ENCODE measurements around the gene KSR2. TPM values are rescaled to one million over a fixed set of nuclear protein-coding genes. Genes with fewer than 3 reads are reported as not detected.

Gene KSR2
- total RNA-seq, 1 donor from 2014 or later: not detected

- no peaks in the 10 kb centered on the region for H3K36me3 ChIP-seq (ENCODE audit: control insufficient read depth, insufficient read depth, low read length)
- H3K4me3 ChIP-seq (ENCODE audit: low read depth, low read length): no peak overlapping the region
- no peak for DNase-seq (ENCODE audit: low read depth)
- TF ChIP-seq CTCF (IDR thresholded peaks at IDR 0.05; ENCODE audit: insufficient read depth, low read length, severe bottlenecking): no peak
- no peak for FAIRE-seq
- no peaks in the 10 kb centered on the region for H3K27me3 ChIP-seq (ENCODE audit: control insufficient read depth, insufficient read depth, low read length)
These were observed 179.4 kb downstream of the KSR2 start for GRCh38 chr12:117789195-117789912.

GRCh38 chr12:117778656-117779055 is 190.1 kb downstream of the KSR2 start:
- no peak for TF ChIP-seq CTCF (IDR thresholded peaks at IDR 0.05; ENCODE audit: insufficient read depth, low read length, severe bottlenecking)
- no peak overlapping the region for H3K4me3 ChIP-seq (ENCODE audit: low read depth, low read length)
- DNase-seq (ENCODE audit: low read depth): no peak
- no peaks in the 10 kb centered on the region for H3K27me3 ChIP-seq (ENCODE audit: control insufficient read depth, insufficient read depth, low read length)
- H3K36me3 ChIP-seq (ENCODE audit: control insufficient read depth, insufficient read depth, low read length): no peaks in the 10 kb centered on the region
- no peak for FAIRE-seq

- Histone ChIP-seq H3K36me3 (ENCODE audit: control insufficient read depth, insufficient read depth, low read length) (no peaks in the 10 kb centered on the region), H3K4me3 (ENCODE audit: low read depth, low read length) (no peak overlapping the region), H3K27me3 (ENCODE audit: control insufficient read depth, insufficient read depth, low read length) (no peaks in the 10 kb centered on the region)
- no peak for FAIRE-seq
- no peak for DNase-seq (ENCODE audit: low read depth)
- TF ChIP-seq CTCF (IDR thresholded peaks at IDR 0.05; ENCODE audit: insufficient read depth, low read length, severe bottlenecking): no peak
These were observed 193.6 kb downstream of the KSR2 start for GRCh38 chr12:117774941-117775775.

GRCh38 chr12:117768860-117769259 is 199.9 kb downstream of the KSR2 start:
- FAIRE-seq (no peak), DNase-seq (ENCODE audit: low read depth) (no peak)
- no peak for TF ChIP-seq CTCF (IDR thresholded peaks at IDR 0.05; ENCODE audit: insufficient read depth, low read length, severe bottlenecking)
- Histone ChIP-seq H3K4me3 (ENCODE audit: low read depth, low read length) (no peak overlapping the region), H3K36me3 (ENCODE audit: control insufficient read depth, insufficient read depth, low read length) (no peaks in the 10 kb centered on the region), H3K27me3 (ENCODE audit: control insufficient read depth, insufficient read depth, low read length) (no peaks in the 10 kb centered on the region)

- no peaks in the 10 kb centered on the region for H3K27me3 ChIP-seq (ENCODE audit: control insufficient read depth, insufficient read depth, low read length)
- no peak for TF ChIP-seq CTCF (IDR thresholded peaks at IDR 0.05; ENCODE audit: insufficient read depth, low read length, severe bottlenecking)
- FAIRE-seq: no peak
- DNase-seq (ENCODE audit: low read depth): no peak
- H3K36me3 ChIP-seq (ENCODE audit: control insufficient read depth, insufficient read depth, low read length): no peaks in the 10 kb centered on the region
- no peak overlapping the region for H3K4me3 ChIP-seq (ENCODE audit: low read depth, low read length)
These were observed 202.8 kb downstream of the KSR2 start for GRCh38 chr12:117766008-117766407.
